Measurements from ENCODE around the gene UBR1.

DNA sequence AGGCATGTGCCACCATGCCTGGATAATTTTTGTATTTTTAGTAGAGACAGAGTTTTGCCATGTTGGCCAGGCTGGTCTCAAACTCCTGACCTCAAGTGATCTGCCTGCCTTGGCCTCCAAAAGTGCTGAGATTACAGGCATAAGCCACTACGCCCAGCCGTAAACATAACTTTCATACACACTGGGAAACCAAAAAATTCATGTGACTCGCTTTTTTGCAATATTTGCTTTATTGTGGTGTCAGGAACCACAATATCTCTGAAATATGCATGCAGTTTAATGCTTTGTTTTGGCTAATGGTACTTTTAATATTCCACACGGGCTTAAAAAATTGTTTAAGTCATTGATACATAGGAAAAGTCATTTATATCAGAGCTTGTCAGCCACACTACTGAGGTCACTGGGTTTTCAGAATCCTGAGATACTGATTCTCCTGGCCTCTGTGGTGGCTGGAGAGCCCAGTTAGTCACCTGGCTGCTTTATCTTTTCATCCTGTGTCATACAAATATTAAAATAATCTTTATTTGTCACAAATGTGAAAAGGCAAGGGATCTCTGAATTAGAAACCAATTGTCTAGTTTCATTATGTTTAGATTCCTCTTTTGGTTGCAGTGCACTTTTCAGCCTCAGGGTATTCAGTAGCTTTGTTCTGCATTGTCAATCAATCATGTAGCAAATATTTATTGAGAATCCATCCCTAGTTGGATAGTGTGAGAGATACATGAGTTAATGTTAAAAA is 37.5 kb upstream of the UBR1 start:
- TF ChIP-seq, protein P1, sequence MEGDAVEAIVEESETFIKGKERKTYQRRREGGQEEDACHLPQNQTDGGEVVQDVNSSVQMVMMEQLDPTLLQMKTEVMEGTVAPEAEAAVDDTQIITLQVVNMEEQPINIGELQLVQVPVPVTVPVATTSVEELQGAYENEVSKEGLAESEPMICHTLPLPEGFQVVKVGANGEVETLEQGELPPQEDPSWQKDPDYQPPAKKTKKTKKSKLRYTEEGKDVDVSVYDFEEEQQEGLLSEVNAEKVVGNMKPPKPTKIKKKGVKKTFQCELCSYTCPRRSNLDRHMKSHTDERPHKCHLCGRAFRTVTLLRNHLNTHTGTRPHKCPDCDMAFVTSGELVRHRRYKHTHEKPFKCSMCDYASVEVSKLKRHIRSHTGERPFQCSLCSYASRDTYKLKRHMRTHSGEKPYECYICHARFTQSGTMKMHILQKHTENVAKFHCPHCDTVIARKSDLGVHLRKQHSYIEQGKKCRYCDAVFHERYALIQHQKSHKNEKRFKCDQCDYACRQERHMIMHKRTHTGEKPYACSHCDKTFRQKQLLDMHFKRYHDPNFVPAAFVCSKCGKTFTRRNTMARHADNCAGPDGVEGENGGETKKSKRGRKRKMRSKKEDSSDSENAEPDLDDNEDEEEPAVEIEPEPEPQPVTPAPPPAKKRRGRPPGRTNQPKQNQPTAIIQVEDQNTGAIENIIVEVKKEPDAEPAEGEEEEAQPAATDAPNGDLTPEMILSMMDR (conservative IDR thresholded peaks at IDR 0.05; ENCODE audit: low read length): no peak
- TF ChIP-seq EZH2phosphoT487 (IDR thresholded peaks at IDR 0.05; ENCODE audit: borderline replicate concordance, low read depth, low read length): no peak

All from OCI-LY7 (cell line).